HG02610 (cell line): ENCODE data around the gene DNAJC27.
A peak's percentile ranks its signal among the peaks of the same experiment; 100 is the strongest.

Source experiments
- ATAC-seq: cut with Tn5 transposase; IDR thresholded peaks from one replicate; pipeline ENCODE4 v1.9.1; 2021; ENCODE audit warnings: mild to moderate bottlenecking, moderate library complexity; ENCODE audit not compliant: unreplicated experiment

Gene DNAJC27

DNA sequence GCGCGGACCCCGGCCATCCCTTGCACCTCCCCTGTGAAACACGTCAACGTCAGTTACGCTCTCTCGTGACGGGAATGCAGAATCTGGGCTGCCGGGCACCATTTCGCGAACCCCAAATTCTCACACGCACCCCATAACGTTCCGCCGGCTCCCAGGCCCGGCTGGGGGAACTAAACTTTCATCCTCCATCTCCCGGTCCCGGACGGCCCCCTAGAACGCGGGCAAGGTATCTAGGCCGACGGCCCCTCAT lies 544 bp downstream of the DNAJC27 start:
- ATAC-seq, result no peak

DNA sequence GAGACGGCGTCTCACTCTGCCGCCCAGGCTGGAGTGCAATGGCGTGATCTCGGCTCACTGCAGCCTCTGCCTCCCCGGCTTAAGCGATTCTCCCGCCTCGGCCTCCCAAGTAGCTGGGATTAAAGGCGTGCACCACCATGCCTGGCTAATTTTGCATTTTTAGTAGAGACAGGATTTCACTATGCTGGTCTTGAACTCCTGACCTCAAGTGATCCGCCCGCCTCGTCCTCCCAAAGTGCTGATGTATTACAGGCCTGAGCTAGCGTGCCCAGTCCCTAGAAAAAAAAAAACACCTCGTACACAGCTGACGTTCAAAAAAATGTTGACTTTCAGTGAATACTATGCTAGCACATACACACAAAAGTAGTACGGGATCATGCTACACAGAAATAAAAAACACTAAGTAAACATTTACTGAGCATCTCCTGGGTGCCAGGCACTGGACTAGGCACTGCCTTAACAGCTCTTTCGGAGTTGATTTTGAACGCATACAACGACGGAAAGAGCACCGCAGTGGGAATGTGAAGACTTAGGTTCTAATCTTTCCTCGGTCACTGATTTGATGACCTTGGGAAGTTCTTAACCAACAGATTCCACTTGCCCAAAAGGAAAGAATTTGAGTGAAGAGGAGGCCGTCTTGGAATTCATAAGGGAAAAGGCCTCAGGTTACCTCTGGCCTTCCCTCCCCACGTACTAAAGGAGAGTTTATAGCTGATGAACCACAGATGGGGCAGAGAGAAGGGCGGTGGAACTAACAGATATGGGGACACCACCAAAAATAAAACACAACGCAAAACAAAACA lies 1.1 kb downstream of the DNAJC27 start:
- ATAC-seq, result no peak

DNA sequence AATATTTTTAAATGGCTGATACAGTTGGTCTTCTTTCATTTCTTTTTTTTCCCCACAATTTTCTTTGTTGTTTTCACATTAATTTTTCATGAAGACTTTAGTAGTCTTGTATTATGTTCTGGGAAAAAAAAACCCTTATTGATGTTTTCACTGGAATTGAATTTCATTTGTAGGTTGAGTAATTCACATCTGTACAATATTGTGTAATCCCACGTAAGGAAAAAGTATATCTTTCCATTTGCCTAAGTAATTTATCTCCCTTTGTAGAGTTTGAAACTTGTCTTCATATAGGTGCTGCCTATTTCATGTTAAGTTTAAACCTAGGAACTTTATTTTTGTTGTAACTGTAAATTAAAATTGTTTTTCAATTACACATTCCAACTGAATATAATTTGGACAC lies 2.0 kb downstream of the DNAJC27 start:
- ATAC-seq, result no peak

DNA sequence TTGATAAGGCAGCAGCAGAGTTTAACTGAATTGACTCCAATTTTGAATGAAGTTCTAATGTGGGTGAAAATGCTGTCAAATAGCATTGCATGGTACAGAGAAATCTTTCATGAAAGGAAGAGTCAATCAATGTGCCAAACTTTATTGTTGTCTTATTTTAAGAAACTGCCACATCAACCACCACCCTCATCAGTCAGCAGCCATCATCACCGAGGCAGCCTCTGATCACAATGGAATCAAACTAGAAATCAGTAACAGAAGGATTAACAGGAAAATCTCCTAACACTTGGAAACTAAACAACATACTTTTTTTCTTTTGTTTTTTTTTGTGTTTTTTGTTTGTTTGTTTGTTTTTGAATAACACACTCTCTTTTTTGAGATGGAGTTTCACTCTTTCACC lies 9.9 kb downstream of the DNAJC27 start:
- ATAC-seq, result no peak

DNA sequence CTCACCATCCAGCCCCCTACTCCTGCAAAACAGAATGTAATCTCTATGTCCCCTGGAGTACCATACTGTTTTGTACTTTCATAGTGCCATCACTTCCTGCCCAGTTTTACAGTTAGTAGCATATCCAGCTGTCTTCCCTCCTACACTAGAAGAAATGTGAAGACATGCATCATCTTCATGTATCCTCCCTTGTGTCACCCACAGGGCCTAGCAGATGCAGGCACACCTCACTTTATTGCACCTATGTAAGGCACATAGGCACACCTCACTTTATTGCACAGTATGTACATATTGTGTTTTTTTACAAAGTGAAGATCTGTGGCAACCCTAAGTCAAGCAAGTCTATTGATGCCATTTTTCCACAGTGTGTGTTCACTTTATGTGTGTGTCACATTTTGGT lies 12.0 kb downstream of the DNAJC27 start:
- ATAC-seq, result no peak

DNA sequence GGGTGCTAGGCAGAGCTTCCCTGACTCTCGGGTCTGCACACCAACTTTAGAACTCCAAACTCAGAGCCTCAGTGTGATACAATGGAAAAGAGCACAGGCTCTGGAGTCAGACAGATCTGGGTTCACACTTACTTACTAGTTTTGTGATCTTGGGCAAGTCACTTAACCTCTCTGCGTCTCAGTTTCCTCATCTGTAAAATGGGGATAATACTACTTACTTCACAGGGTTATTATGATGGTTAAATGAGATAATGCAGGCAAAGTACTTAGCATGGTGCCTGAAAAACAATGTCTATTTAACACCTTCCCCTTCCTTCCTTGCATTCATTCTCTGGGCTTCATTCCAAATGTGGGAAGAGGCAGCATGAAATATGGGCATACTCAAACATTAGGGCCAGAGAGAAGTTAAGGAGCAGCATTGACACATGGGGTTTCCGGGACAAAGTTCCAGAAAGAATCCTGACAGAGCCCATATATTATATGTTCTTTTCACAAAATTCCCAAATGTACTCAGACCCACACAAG lies 13.3 kb downstream of the DNAJC27 start:
- ATAC-seq, result no peak

DNA sequence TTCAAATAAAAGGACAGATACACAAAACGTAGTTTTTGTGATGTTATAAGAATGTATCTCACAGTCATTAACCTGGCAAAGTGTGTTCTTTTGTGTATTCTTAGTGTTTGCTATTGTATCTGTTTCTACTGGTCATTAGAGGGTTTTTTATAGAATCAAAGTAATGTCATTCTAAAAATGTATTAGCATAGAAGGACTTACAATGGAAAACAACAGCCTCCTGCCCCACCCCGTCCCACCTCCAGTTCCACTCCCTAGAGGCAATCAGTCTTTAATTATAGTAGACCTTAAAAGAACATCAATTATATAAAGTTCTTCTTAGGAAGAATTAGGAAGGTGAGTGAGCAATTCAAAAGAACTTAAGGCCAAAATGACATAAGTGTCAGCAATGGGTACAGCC lies 13.8 kb downstream of the DNAJC27 start:
- no peak for ATAC-seq

DNA sequence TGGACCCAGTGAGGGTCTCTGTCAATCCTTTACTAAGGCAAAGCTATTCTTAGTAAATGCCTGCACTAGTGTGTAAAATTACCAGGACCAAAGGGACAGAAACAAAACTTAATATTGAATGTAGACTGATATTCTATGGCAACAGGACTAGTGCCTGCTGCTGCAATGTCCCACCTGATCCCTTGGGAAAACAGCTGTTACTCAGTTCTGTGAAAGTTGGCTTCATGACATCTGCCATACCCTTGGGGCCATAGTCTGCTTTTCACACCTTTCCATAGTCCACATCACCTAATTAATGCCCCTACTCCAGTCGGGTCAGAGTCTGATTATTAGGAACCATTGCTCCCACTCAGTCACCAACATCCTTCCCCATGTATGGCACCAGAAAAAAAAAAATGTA lies 14.5 kb downstream of the DNAJC27 start:
- ATAC-seq, result no peak

DNA sequence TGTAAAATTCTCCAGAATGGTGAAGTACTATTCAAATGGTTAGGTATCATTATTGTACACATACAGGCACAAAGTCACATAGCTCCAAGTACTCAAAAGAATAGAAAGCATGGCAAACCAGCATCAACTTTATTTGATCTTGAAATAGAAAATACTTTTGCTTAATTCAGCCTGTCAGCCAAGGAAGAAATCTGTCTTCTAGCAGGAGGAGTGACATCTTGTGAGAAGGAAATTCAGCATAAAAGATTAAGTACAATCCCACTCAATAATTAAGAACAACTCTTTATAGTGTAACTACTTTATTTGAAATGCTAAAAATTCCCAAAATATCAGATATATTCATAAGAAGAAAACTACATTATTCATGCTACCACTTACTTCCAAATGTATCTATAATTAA lies 15.8 kb downstream of the DNAJC27 start:
- ATAC-seq, result no peak

DNA sequence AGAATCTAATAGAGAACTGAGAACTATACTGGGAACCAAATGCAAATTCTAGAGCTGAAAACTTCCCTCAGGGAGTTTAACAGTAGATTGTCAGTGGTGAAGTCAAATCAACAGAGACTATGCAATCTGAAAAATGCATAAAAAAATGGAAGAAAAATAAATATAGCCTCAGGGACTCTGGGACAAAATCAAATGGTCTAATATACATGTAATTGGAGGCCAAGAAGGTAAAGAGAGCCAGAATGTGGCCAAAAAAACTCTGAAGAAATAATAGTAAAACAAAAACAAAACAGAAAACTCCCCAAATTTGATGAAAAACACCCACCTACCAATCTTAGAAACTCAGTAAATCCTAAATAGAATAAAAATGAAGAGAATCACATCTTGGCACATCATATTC lies 16.5 kb downstream of the DNAJC27 start:
- no peak for ATAC-seq

DNA sequence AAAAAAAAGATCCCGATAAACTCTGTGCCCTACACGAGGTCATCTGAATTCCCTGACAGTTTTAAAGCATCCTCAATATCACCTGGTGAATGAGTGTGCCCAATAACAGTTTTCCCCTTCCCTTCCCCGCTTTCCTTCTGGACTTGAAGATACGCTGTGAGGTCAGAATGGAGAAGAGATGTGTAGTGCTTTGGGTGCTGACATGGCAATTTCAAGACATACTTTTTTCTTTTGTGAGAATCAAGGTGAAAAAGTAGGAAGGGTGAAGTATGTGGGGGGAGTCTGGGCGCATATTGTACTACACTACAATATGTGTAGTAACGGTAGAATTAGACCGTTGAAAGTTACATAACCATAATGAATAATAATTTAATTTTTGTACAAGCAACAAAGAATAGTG lies 21.7 kb downstream of the DNAJC27 start:
- no peak for ATAC-seq

DNA sequence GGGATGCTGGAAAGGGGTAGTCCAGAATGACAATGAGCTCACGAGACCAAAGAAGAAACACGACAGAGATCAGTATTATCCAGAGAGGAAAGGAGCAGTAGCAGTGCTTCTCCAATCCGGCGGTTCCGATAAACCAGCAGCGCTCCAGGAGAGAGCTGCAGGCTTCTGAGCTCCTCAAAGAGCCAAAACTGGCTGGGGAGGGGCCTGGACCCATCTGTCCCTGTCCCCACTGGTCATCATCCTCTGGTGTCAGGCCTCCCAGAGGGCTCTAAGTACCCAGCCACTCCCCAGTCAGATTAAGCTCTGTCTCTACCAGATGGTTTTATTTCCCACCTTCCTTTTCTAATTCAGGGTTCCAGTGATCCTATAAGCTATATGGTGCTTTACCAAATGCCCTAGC lies 23.2 kb downstream of the DNAJC27 start:
- no peak for ATAC-seq

DNA sequence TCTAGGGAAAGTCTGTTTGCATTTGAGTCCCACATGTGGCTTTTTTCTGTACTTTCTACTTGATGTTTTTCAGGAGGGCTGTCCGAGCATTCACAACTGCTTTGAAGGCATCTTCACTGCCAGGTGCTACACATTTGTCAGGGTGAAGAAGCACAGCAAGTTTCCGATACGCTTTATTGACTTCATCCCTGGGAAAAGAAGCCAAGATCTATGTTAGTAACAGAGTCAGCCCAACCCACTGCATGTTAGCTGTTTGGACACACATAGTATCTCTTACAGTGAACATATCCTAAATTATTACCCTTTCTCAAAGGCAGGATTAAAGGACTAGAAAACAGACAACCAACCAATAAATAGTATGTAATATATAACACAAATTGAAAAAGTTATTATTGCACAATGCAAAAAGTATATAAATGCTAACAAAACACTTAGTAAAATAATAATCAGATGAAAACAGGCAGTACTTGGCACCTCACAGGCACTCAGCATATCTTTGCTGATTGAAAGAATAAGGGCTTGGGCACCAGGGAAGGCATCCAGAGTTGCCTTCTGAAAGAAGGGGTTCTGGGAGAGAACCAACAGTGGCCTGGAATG lies 24.1 kb downstream of the DNAJC27 start:
- ATAC-seq, result no peak

DNA sequence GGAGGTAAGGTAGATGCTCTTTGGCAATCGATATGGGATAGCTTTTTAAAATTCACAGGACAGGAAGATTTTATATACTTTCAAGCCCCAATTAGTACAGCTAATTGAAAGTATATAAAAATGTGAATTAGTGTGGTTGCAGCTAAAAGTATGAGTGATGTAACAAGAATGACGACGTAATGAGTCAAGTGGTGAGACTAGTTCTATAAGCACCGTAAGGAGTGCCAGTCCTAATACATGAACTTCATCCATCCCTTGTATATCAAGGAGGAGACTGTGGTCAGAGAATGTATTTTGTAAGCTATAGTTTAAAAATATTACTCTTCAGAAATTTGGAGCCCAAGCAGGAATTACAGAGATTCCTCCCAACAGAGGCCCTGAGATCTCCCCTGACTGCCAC lies 25.8 kb downstream of the DNAJC27 start:
- ATAC-seq, result no peak

DNA sequence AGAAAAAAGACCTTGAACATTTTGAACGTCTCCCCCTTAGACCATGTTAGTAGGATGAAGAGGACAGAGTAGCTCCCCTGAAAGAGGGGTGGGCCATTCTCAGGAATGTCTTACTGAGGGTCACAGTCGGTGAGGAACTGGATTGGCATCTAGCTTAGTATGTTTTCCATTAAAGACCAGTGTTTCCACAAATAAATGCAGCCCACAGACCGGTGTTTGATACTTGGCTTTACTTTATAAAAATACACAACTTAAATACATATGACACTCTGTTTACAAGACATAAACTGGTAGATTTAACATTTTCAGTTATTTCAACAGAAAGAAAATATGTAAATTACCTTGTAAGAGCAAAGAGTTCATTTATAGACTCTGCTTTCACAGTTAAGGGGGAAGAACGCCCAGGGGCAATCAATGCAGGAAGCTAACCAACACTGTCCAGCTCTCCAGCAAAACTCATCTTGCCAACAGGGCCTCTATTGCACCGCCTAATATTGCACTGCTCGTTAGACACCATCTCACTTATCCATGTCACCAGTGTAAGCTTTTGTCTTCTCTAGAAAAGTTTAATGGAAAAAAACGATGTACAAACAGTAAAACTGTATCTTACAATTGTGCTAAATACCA lies 28.2 kb downstream of the DNAJC27 start:
- ATAC-seq, result no peak

DNA sequence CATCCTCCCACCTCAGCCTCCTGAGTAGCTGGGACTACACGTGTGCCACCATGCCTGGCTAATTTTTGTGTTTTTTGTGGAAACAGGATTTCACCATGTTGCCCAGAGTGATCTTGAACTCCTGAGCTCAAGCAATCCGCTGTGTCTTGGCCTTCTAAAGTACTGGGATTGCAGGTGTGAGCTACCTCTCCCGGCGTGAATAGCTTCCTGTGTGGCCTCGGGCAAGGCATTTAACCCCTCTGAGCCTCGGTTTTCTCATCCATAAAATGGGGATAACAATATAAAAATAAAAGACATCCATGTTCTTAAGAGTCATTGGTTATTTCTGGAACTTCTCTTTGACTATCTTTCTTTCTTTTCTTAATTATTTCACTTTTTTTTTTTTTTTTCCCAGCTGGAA lies 32.4 kb downstream of the DNAJC27 start:
- no peak for ATAC-seq

DNA sequence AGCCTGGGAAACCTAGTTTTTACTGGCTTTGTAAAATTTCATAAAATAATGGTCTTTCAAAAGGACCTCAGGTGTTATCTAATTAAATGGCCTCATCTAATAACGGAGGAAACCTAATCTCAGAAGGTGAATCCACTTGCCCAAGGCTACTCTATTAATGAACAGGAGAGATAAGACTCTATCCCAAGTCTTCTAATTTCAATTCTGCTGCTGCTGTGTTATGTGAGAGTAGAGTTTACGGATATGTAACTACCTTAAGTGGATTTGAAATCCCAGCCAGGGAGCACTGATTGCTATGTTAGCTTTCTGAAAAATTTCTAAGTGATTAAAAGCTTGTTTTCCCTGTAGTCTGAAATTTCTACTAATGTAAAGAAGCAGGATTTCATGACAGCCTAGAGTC lies 34.5 kb downstream of the DNAJC27 start:
- no peak for ATAC-seq

DNA sequence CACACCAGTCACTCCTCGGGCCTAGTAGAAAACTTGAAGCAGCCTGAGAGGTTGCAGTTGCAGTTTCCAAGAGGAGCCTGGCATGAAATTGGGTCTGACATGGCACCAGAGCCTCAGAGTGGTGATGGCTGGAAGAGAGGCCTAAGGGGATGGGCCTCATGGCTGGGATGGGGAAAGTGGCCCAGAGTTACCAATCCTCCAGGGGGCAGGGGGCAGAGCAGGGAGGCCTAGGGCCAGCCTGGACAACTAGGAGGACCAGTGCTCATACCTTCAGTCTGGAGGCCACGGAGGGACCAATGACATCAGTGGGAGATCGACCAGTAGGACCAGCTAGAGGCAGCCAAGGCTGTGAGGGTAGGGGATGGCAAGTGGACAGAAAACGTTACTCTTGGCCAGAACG lies 36.6 kb downstream of the DNAJC27 start:
- ATAC-seq, result no peak

DNA sequence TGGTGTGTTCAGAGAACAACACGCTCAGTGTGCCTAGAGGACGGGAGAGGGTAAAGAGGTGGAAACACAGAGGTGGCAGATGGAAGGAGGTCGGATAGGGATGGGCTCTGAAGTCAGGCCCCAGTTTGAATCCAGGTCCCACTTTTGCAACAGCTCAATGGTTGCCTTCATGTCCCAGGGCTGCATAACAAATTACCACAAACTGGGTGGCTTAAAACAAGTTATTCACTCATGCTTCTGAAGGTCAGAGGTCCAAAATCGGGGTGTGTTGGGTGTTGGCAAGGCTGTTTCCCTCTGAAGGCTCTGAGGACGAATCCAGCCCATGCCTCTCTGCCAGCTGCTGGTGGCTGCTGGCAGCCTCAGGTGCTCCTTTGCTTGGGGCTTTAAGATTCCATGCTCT lies 39.0 kb downstream of the DNAJC27 start:
- ATAC-seq, result no peak

DNA sequence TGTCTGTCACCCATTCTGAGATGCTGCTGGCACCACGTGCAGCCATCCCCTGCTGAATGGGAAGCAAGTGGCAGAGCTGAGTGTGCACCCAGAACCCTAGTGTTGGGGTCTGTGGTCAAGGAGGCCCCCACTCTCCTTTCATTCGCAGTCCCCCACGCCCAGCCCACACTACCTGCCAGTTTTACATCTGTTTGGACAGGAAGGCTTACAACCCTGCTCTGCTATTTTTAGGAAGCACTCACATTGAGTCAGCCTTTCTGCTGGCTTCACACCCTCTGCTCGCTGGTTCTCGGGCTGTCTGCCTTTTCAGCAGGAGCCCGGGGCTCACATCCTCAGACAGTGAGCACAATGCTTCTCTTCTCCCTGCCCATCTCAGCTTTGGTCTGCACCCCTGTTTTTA lies 41.0 kb downstream of the DNAJC27 start:
- ATAC-seq, result peak; percentile 71

DNA sequence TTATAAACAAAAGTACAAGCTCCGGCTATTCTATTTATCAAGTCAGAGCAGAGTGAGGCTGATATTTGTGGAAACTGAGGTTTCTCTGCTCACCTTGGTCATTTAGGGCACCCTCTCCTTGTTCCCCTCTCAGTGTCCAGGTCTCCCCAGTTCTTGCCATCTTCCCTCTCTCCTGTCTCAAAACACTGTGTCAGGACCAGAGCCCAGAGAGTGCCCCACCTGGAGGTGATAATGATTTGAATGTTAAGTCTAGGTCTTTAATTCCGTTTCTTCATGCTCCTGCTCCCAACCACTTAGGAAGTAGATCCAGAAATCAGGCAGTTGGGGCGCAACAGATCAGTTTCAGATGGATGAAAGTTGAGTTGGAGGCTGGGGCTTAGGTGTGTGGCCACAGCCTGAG lies 42.5 kb downstream of the DNAJC27 start:
- no peak for ATAC-seq

DNA sequence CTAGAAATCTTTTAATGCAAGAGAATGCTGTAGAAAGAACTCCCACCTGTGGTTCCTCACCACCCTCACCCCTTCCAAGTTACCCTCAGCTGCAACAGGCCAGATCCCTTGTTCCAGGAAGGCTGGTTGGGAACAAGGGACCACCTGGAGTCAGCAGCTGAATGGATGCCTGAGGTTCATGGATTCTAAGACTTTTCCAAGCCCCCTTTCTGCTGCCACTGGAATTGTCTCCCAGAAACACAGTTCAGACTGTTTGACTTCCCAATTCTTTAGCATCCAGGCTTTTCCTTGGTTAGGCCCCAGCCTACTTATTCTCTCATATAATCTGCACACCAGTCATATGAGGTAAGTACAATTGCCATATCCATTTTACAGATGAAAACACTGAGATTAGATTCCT lies 43.7 kb downstream of the DNAJC27 start:
- no peak for ATAC-seq
